Endothelial cell of umbilical vein (primary cell): ENCODE measurements around the gene C17orf114.

Experiments
- BruUV-seq: library from RNA; stranded (reverse); fragments of 400-500 nt; replicated peaks from 2 replicates; lab custom pipeline; 2021; lab: Mats Ljungman, UMichigan
- CTCF ChIA-PET: fragments of 300-600, 350-600 bp; sonication (Branson Sonifier 250); formaldehyde crosslinking; loops from one replicate; lab custom pipeline; 2021; ENCODE audit warnings: antibody characterized with exemption, inconsistent platforms; lab: Charles Lee
- POLR2A ChIA-PET: fragments of 300-600, 350-600 bp; sonication (Branson Sonifier 250); formaldehyde crosslinking; loops from one replicate; lab custom pipeline; 2021; ENCODE audit warnings: antibody characterized with exemption, inconsistent platforms; lab: Charles Lee
- DNase-seq: peaks from one replicate; pipeline ENCODE4 v3.0.0-alpha.2; 2011; ENCODE audit warnings: low read depth, low spot score
- FAIRE-seq: peaks from 2 replicates; lab custom pipeline; 2011; peaks lifted over from hg19 to GRCh38; lab: Jason Lieb, UNC
- H2AFZ ChIP-seq: 2 replicates; pipeline ENCODE4 v1.6.0; 2012; ENCODE audit warnings: low read depth, low read length, control low read depth, inconsistent platforms
- H3K27ac ChIP-seq: 2 replicates; pipeline ENCODE4 v1.5.1; 2011; ENCODE audit warnings: low read depth, mild to moderate bottlenecking, control low read depth, low read length, moderate library complexity; ENCODE audit not compliant: insufficient read depth
- H3K27me3 ChIP-seq, 2 experiments: 2 replicates each; pipeline versions ENCODE4 v1.6.0 to v1.6.1; 2011; ENCODE audit warnings: low read length in 2 of 2, mixed read lengths in 1 of 2; ENCODE audit not compliant: control insufficient read depth in 2 of 2, insufficient read depth in 2 of 2
- H3K36me3 ChIP-seq, 2 experiments: 2 replicates in 1 of 2; 3 replicates in 1 of 2; pipeline ENCODE4 v1.5.1; 2011; ENCODE audit warnings: low read length in 2 of 2, mild to moderate bottlenecking in 1 of 2, moderate library complexity in 1 of 2; ENCODE audit not compliant: control insufficient read depth in 2 of 2, insufficient read depth in 2 of 2; ENCODE audit errors: extremely low read depth in 1 of 2
- H3K4me1 ChIP-seq: 3 replicates; pipeline ENCODE4 v1.5.1; 2011; ENCODE audit warnings: mild to moderate bottlenecking, low read length; ENCODE audit not compliant: control insufficient read depth, insufficient read depth; ENCODE audit errors: extremely low read depth
- H3K4me2 ChIP-seq: 2 replicates; pipeline ENCODE4 v1.6.1; 2011; ENCODE audit warnings: low read length, control low read depth, mixed read lengths; ENCODE audit not compliant: insufficient read depth
- H3K4me3 ChIP-seq, 3 experiments: fragments of 200-600 bp in 1 of 3; sonication (generic), shearing (Covaris generic) in 1 of 3; replicated peaks in 1 of 3; 2 replicates each; pipeline ENCODE4 v1.5.1; 2011 to 2016; ENCODE audit warnings: control low read depth in 3 of 3, low read length in 3 of 3, mild to moderate bottlenecking in 2 of 3, inconsistent platforms in 1 of 3, low read depth in 1 of 3, moderate library complexity in 1 of 3; ENCODE audit not compliant: insufficient read depth in 1 of 3
- H3K79me2 ChIP-seq: 2 replicates; pipeline ENCODE4 v1.6.0; 2012; ENCODE audit warnings: low read length, inconsistent platforms; ENCODE audit not compliant: control insufficient read depth, insufficient read depth
- H3K9ac ChIP-seq: replicated peaks from 2 replicates; pipeline ENCODE3; 2011; ENCODE audit warnings: low read length, control low read depth; ENCODE audit not compliant: insufficient read depth; ENCODE audit errors: extremely low read depth
- H3K9me1 ChIP-seq: replicated peaks from 3 replicates; pipeline ENCODE4 v1.6.0; 2011; ENCODE audit warnings: mild to moderate bottlenecking, low read length; ENCODE audit not compliant: control insufficient read depth, insufficient read depth; ENCODE audit errors: extremely low read depth
- H3K9me3 ChIP-seq: replicated peaks from 2 replicates; pipeline ENCODE4 v1.5.1; 2012; ENCODE audit warnings: low read length, inconsistent platforms; ENCODE audit not compliant: control insufficient read depth, insufficient read depth
- H4K20me1 ChIP-seq: replicated peaks from 2 replicates; pipeline ENCODE3; 2011; ENCODE audit warnings: mild to moderate bottlenecking, low read length; ENCODE audit not compliant: control insufficient read depth, insufficient read depth; ENCODE audit errors: extremely low read depth
- EZH2 ChIP-seq: IDR thresholded peaks from 2 replicates; pipeline ENCODE4 v1.6.1; 2012; ENCODE audit warnings: borderline replicate concordance, low read depth, mild to moderate bottlenecking, moderate library complexity, low read length, inconsistent platforms; ENCODE audit not compliant: severe bottlenecking
- FOS ChIP-seq: IDR thresholded peaks from 2 replicates; pipeline ENCODE4 v1.6.1; 2011; ENCODE audit warnings: mild to moderate bottlenecking, low read length, moderate library complexity, borderline replicate concordance; ENCODE audit not compliant: insufficient read depth
- GATA2 ChIP-seq: IDR thresholded peaks from 2 replicates; pipeline ENCODE4 v1.7.0; 2011; ENCODE audit warnings: low read depth, mild to moderate bottlenecking, moderate library complexity, mixed read lengths, low read length; ENCODE audit not compliant: insufficient read length, insufficient read depth
- JUN ChIP-seq: IDR thresholded peaks from 2 replicates; pipeline ENCODE4 v1.6.1; 2011; ENCODE audit warnings: borderline replicate concordance, low read depth; ENCODE audit not compliant: insufficient read length, insufficient read depth
- MAX ChIP-seq: IDR thresholded peaks from 2 replicates; pipeline ENCODE4 v1.6.1; 2011; ENCODE audit not compliant: insufficient read depth, insufficient read length
- MYC ChIP-seq: IDR thresholded peaks from one replicate; pipeline ENCODE4 v1.6.1; 2011; ENCODE audit warnings: mild to moderate bottlenecking, low read depth, low read length
- POLR2A ChIP-seq: IDR thresholded peaks from 2 replicates; pipeline ENCODE4 v1.6.1; 2012; ENCODE audit warnings: low read depth, mild to moderate bottlenecking, control low read depth, low read length
- POLR2AphosphoS5 ChIP-seq: IDR thresholded peaks from 2 replicates; pipeline ENCODE4 v1.6.1; 2012; ENCODE audit warnings: low read depth, mild to moderate bottlenecking, control low read depth, low read length, moderate library complexity; ENCODE audit not compliant: insufficient read depth
- dilution Hi-C: fragments of 300-500 bp; cut with MboI; formaldehyde crosslinking; loops from one replicate; pipeline ENCODE4 v1.15.0; 2019; ENCODE audit warnings: low sequenced_read_pairs; ENCODE audit not compliant: extremely low pct_ligation_motif_present
- intact Hi-C: fragments of 100-400 bp; cut with micrococcal nuclease; formaldehyde crosslinking; loops from one replicate; pipeline ENCODE4 v1.10.0; 2022

Gene C17orf114

GRCh38 chr17:4800462-4801196 lies 1.5 kb downstream of the C17orf114 start:
- Histone ChIP-seq H2AFZ (no peak overlapping the region), H4K20me1 (no peaks in the 10 kb centered on the region), H3K9ac (no peak overlapping the region), H3K4me3 (no peak overlapping the region), H3K27ac (no peak overlapping the region), H3K9me3 (no peaks in the 10 kb centered on the region), H3K9me1 (no peaks in the 10 kb centered on the region), H3K4me1 (peaks cover 2% of the 10 kb centered on the region), H3K27me3 (no peaks in the 10 kb centered on the region), H3K4me2 (no peak overlapping the region), H3K79me2 (peaks cover 13% of the 10 kb centered on the region), H3K36me3 (peaks cover 7 to 15% of the 10 kb centered on the region in 2 experiments)
- DNase-seq (no peak), FAIRE-seq (no peak)
- BruUV-seq, result no TSS peak
- ChIA-PET POLR2A (no interaction called here), CTCF (interaction anchor here (0.7 to 1.7 kb wide), 3 partner anchors 10 to 91 kb away, joined by 3 to 12 read pairs (median 5); partner anchors contain the start of gene GLTPD2)
- no peak for TF ChIP-seq JUN
- TF ChIP-seq FOS, result no peak
- no peak for TF ChIP-seq POLR2A
- no peak for TF ChIP-seq GATA2
- TF ChIP-seq MAX, result no peak
- TF ChIP-seq EZH2, result no peak
- TF ChIP-seq MYC, result no peak
- no peak for TF ChIP-seq POLR2AphosphoS5
- dilution Hi-C loops (no loop called here), intact Hi-C loops (no loop called here)
